GM12878 (cell line): Measurements from ENCODE around the gene PFKFB3. TPM values are rescaled to one million over a fixed set of nuclear protein-coding genes. Genes with fewer than 3 reads are reported as not detected.

Source experiments
- ATAC-seq: fragments of 200-7000 bp; cut with Tn5 transposase; 3 replicates; pipeline ENCODE4 v1.9.1; 2020; ENCODE audit warnings: mild to moderate bottlenecking, moderate library complexity
- BruUV-seq: library from RNA; stranded (reverse); fragments of 400-500 nt; replicated peaks from 2 replicates; lab custom pipeline; 2021; lab: Mats Ljungman, UMichigan
- CTCF ChIA-PET: fragments of 300-600 bp; sonication (Branson Sonifier 250); formaldehyde crosslinking; extraction: SDS; loops from one replicate; lab custom pipeline; 2021; ENCODE audit warnings: inconsistent platforms; lab: Yijun Ruan, JAX
- POLR2A ChIA-PET: fragments of 350-600 bp; formaldehyde crosslinking; extraction: SDS; loops from one replicate; lab custom pipeline; 2021; ENCODE audit warnings: inconsistent platforms; lab: Charles Lee
- RAD21 ChIA-PET: fragments of 300-600 bp; sonication (Branson Sonifier 250); formaldehyde crosslinking; loops from one replicate; lab custom pipeline; 2023; ENCODE audit warnings: antibody characterized with exemption; ENCODE audit not compliant: unreplicated experiment; lab: Charles Lee
- SMC1A ChIA-PET: fragments of 300-600 bp; sonication (Branson Sonifier 250); formaldehyde crosslinking; loops from one replicate; lab custom pipeline; 2023; ENCODE audit not compliant: unreplicated experiment, uncharacterized antibody; lab: Charles Lee
- DNase-seq: peaks from one replicate; pipeline ENCODE4 v3.0.0-alpha.2; 2011; ENCODE audit warnings: low read depth, low spot score
- FAIRE-seq: peaks from 3 replicates; lab custom pipeline; 2011; peaks lifted over from hg19 to GRCh38; lab: Jason Lieb, UNC
- H2AFZ ChIP-seq: 2 replicates; pipeline ENCODE4 v1.6.0; 2011; ENCODE audit warnings: low read depth, low read length, control low read depth; ENCODE audit not compliant: control insufficient read depth
- H3K27ac ChIP-seq: 2 replicates; pipeline ENCODE4 v1.5.1; 2011; ENCODE audit warnings: control low read depth; ENCODE audit not compliant: control insufficient read depth, insufficient read depth
- H3K27me3 ChIP-seq, 2 experiments: replicated peaks in 1 of 2; 2 replicates each; pipeline versions ENCODE4 v1.6.0 to v1.6.1; 2011; ENCODE audit warnings: low read length in 1 of 2; ENCODE audit not compliant: control insufficient read depth in 2 of 2, insufficient read depth in 2 of 2
- H3K36me3 ChIP-seq, 2 experiments: 2 replicates each; pipeline ENCODE4 v1.5.1; 2011; ENCODE audit warnings: low read length in 1 of 2; ENCODE audit not compliant: control insufficient read depth in 2 of 2, insufficient read depth in 2 of 2
- H3K4me1 ChIP-seq: 2 replicates; pipeline ENCODE4 v1.6.1; 2011; ENCODE audit warnings: mild to moderate bottlenecking, low read length, moderate library complexity, mixed read lengths; ENCODE audit not compliant: control insufficient read depth, insufficient read depth
- H3K4me2 ChIP-seq: 2 replicates; pipeline ENCODE4 v1.6.0; 2011; ENCODE audit warnings: control low read depth; ENCODE audit not compliant: control insufficient read depth, insufficient read depth
- H3K4me3 ChIP-seq: fragments of 200-600 bp; sonication (generic); 2 replicates; pipeline ENCODE4 v1.5.1; 2016
- H3K79me2 ChIP-seq: 2 replicates; pipeline ENCODE4 v1.6.0; 2011; ENCODE audit warnings: low read length; ENCODE audit not compliant: control insufficient read depth, insufficient read depth
- H3K9ac ChIP-seq: 2 replicates; pipeline ENCODE4 v1.8.0; 2011; ENCODE audit warnings: low read length, control low read depth, mixed read lengths; ENCODE audit not compliant: control insufficient read depth, insufficient read depth
- H3K9me3 ChIP-seq: replicated peaks from 3 replicates; pipeline ENCODE4 v1.5.1; 2011; ENCODE audit warnings: mild to moderate bottlenecking, low read length; ENCODE audit not compliant: control insufficient read depth, insufficient read depth
- H4K20me1 ChIP-seq: 2 replicates; pipeline ENCODE4 v1.6.0; 2011; ENCODE audit not compliant: control insufficient read depth, insufficient read depth
- CHD2 ChIP-seq: IDR thresholded peaks from 2 replicates; pipeline ENCODE4 v1.6.1; 2011; ENCODE audit warnings: low read depth, low read length, improper control_type of control experiment, borderline replicate concordance
- CHD4 ChIP-seq: fragments of 200-600 bp; sonication (generic); IDR thresholded peaks from 2 replicates; pipeline ENCODE4 v1.6.1; 2016; ENCODE audit warnings: mild to moderate bottlenecking
- EP300 ChIP-seq, 2 experiments: fragments of 150-350 bp in 1 of 2; IDR thresholded peaks; 2 replicates each; pipeline ENCODE4 v1.6.1; 2011 to 2012; ENCODE audit warnings: low read depth in 2 of 2, low read length in 2 of 2, borderline replicate concordance in 1 of 2, improper control_type of control experiment in 1 of 2, inconsistent platforms in 1 of 2; ENCODE audit not compliant: control insufficient read depth in 1 of 2
- GABPA ChIP-seq: IDR thresholded peaks from 2 replicates; pipeline ENCODE4 v1.6.1; 2014; ENCODE audit warnings: antibody characterized with exemption, low read depth, mild to moderate bottlenecking, inconsistent platforms
- IKZF1 ChIP-seq: fragments of 450-650 bp; conservative IDR thresholded peaks from 2 replicates; pipeline ENCODE4 v1.6.1; 2017; ENCODE audit warnings: antibody characterized with exemption, mild to moderate bottlenecking
- MTA2 ChIP-seq: fragments of 450-650 bp; IDR thresholded peaks from 2 replicates; pipeline ENCODE4 v1.6.1; 2016; ENCODE audit warnings: low read depth, mild to moderate bottlenecking, moderate library complexity
- NFYB ChIP-seq: IDR thresholded peaks from 2 replicates; pipeline ENCODE4 v1.6.1; 2011; ENCODE audit warnings: low read depth, mild to moderate bottlenecking, low read length, improper control_type of control experiment, moderate library complexity; ENCODE audit not compliant: insufficient read depth
- NR2C2 ChIP-seq: IDR thresholded peaks from 2 replicates; pipeline ENCODE4 v1.6.1; 2011; ENCODE audit warnings: borderline replicate concordance, low read depth; ENCODE audit not compliant: control insufficient read depth, insufficient read length
- RAD51 ChIP-seq: fragments of 450-650 bp; IDR thresholded peaks from 2 replicates; pipeline ENCODE4 v1.6.1; 2016; ENCODE audit warnings: moderate library complexity, mild to moderate bottlenecking, inconsistent platforms
- STAT1 ChIP-seq: fragments of 450-650 bp; conservative IDR thresholded peaks from 2 replicates; pipeline ENCODE4 v1.6.1; 2014; ENCODE audit warnings: antibody characterized with exemption, mild to moderate bottlenecking
- SUZ12 ChIP-seq: fragments of 200-600 bp; sonication (generic); IDR thresholded peaks from one replicate; pipeline ENCODE4 v1.6.1; 2018; ENCODE audit warnings: antibody characterized with exemption, mild to moderate bottlenecking; ENCODE audit not compliant: unreplicated experiment
- YBX1 ChIP-seq: fragments of 450-650 bp; IDR thresholded peaks from 2 replicates; pipeline ENCODE4 v1.6.1; 2016; ENCODE audit warnings: antibody characterized with exemption
- ZBED1 ChIP-seq: IDR thresholded peaks from 2 replicates; pipeline ENCODE4 v1.6.1; 2016; ENCODE audit warnings: borderline replicate concordance
- ZNF217 ChIP-seq: fragments of 450-650 bp; IDR thresholded peaks from 2 replicates; pipeline ENCODE4 v1.6.1; 2017; ENCODE audit warnings: antibody characterized with exemption, mild to moderate bottlenecking
- WGBS: methylation state at CpG from one replicate; pipeline ENCODE4 v1.1.6; 2016; ENCODE audit warnings: low lambda C conversion rate; ENCODE audit not compliant: insufficient replicate concordance, insufficient coverage; ENCODE audit errors: missing lambda C conversion rate; 5-methylcytosine and 5-hydroxymethylcytosine counted together
- in situ Hi-C: fragments of 300-500 bp; cut with MboI; formaldehyde crosslinking; loops from 9 replicates; pipeline ENCODE4 v1.14.3; 2018; ENCODE audit warnings: mixed read lengths
- intact Hi-C: fragments of 100-400 bp; cut with micrococcal nuclease; formaldehyde crosslinking; loops from one replicate; pipeline ENCODE4 v1.14.2; 2022; ENCODE audit not compliant: unreplicated experiment
- polyA plus RNA-seq, 11 experiments: library from polyadenylated mRNA; depleted of rRNA in 4 of 11; unstranded in 6 of 11; stranded (reverse) in 5 of 11; fragments of >200 nt; fragmentation: Nextera tagmentation in 4 of 11; fragmentation: Illumina TruSeq in 1 of 11; extraction: Ambion mirVana in 4 of 11; extraction: Trizol in 1 of 11; gene quantifications; 1 replicate in 1 of 11; 2 replicates in 10 of 11; pipeline versions ENCODE4 v1.2.1 to v1.2.3, GENCODE V29; 2011 to 2016; ENCODE audit warnings: inconsistent platforms in 2 of 11, missing spikeins in 2 of 11, low read depth in 1 of 11
- total RNA-seq, 4 experiments: library from RNA; depleted of rRNA in 3 of 4; stranded (reverse); fragments of >200 nt in 3 of 4; fragmentation: Illumina TruSeq in 1 of 4; extraction: Trizol in 1 of 4; gene quantifications; 2 replicates each; pipeline versions ENCODE4 v1.2.1 to v1.2.3, GENCODE V29; 2013 to 2021
- TF ChIP-seq, protein P1 (sequence below): fragments of 450-650 bp; IDR thresholded peaks from 2 replicates; pipeline ENCODE4 v1.6.1; 2017; ENCODE audit warnings: borderline replicate concordance
- TF ChIP-seq, protein P2 (sequence below): fragments of 450-650 bp; IDR thresholded peaks from 2 replicates; pipeline ENCODE4 v1.6.1; 2017; ENCODE audit warnings: mild to moderate bottlenecking, moderate library complexity
- TF ChIP-seq, protein P3 (sequence below): IDR thresholded peaks from 2 replicates; pipeline ENCODE4 v1.6.1; 2012; ENCODE audit warnings: low read length, inconsistent platforms
- TF ChIP-seq, protein P4 (sequence below): IDR thresholded peaks from 2 replicates; pipeline ENCODE4 v1.6.1; 2011; ENCODE audit warnings: low read depth, low read length, improper control_type of control experiment, borderline replicate concordance

PFKFB3 gene
- total and polyA plus RNA-seq, 10 of the 15 experiments (the other 5 are each of a cell fraction or from before 2014, with no cell fraction given), result 1.6 to 46.7 (median 13.7) TPM

DNA sequence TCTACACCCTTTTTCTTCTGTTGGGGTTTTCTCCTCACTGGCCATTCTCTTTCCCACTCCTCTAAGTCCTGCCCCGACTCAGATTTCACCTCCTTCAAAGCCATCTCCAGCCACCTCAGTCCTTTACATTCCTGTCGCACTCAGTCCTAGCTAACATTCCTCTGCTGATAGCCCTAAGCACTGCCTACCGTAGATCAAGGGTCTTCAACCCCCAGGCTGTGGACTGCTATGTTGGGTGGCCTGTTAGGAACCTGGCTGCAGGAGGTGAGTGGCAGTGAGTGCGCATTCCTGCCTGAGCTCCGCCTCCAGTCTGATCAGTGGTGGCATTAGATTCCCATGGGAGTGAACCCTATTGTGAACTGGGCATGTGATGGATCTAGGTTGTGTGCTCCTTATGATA, 11.2 kb downstream of the PFKFB3 start:
- no peaks in the 10 kb centered on the region for H3K27me3 ChIP-seq
- TF ChIP-seq GABPA (no peak), YBX1 (no peak), MTA2 (no peak), RAD51 (no peak), NR2C2 (no peak), ZBED1 (no peak), STAT1 (no peak), EP300 (IDR thresholded peaks at IDR 0.05; ENCODE audit: borderline replicate concordance in 1 of 2, control insufficient read depth in 1 of 2, low read depth in 2 of 2, low read length in 2 of 2) (no peak), SUZ12 (no peak), CHD4 (no peak), ZNF217 (no peak), CHD2 (no peak), NFYB (no peak), IKZF1 (no peak)
- TF ChIP-seq, protein P1, sequence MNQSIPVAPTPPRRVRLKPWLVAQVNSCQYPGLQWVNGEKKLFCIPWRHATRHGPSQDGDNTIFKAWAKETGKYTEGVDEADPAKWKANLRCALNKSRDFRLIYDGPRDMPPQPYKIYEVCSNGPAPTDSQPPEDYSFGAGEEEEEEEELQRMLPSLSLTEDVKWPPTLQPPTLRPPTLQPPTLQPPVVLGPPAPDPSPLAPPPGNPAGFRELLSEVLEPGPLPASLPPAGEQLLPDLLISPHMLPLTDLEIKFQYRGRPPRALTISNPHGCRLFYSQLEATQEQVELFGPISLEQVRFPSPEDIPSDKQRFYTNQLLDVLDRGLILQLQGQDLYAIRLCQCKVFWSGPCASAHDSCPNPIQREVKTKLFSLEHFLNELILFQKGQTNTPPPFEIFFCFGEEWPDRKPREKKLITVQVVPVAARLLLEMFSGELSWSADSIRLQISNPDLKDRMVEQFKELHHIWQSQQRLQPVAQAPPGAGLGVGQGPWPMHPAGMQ, result no peak
- TF ChIP-seq, protein P2, sequence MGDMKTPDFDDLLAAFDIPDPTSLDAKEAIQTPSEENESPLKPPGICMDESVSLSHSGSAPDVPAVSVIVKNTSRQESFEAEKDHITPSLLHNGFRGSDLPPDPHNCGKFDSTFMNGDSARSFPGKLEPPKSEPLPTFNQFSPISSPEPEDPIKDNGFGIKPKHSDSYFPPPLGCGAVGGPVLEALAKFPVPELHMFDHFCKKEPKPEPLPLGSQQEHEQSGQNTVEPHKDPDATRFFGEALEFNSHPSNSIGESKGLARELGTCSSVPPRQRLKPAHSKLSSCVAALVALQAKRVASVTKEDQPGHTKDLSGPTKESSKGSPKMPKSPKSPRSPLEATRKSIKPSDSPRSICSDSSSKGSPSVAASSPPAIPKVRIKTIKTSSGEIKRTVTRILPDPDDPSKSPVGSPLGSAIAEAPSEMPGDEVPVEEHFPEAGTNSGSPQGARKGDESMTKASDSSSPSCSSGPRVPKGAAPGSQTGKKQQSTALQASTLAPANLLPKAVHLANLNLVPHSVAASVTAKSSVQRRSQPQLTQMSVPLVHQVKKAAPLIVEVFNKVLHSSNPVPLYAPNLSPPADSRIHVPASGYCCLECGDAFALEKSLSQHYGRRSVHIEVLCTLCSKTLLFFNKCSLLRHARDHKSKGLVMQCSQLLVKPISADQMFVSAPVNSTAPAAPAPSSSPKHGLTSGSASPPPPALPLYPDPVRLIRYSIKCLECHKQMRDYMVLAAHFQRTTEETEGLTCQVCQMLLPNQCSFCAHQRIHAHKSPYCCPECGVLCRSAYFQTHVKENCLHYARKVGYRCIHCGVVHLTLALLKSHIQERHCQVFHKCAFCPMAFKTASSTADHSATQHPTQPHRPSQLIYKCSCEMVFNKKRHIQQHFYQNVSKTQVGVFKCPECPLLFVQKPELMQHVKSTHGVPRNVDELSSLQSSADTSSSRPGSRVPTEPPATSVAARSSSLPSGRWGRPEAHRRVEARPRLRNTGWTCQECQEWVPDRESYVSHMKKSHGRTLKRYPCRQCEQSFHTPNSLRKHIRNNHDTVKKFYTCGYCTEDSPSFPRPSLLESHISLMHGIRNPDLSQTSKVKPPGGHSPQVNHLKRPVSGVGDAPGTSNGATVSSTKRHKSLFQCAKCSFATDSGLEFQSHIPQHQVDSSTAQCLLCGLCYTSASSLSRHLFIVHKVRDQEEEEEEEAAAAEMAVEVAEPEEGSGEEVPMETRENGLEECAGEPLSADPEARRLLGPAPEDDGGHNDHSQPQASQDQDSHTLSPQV, result no peak
- TF ChIP-seq, protein P3, sequence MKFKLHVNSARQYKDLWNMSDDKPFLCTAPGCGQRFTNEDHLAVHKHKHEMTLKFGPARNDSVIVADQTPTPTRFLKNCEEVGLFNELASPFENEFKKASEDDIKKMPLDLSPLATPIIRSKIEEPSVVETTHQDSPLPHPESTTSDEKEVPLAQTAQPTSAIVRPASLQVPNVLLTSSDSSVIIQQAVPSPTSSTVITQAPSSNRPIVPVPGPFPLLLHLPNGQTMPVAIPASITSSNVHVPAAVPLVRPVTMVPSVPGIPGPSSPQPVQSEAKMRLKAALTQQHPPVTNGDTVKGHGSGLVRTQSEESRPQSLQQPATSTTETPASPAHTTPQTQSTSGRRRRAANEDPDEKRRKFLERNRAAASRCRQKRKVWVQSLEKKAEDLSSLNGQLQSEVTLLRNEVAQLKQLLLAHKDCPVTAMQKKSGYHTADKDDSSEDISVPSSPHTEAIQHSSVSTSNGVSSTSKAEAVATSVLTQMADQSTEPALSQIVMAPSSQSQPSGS, result no peak
- TF ChIP-seq, protein P4, sequence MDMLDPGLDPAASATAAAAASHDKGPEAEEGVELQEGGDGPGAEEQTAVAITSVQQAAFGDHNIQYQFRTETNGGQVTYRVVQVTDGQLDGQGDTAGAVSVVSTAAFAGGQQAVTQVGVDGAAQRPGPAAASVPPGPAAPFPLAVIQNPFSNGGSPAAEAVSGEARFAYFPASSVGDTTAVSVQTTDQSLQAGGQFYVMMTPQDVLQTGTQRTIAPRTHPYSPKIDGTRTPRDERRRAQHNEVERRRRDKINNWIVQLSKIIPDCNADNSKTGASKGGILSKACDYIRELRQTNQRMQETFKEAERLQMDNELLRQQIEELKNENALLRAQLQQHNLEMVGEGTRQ, result no peak
- peaks cover 17 to 29% of the 10 kb centered on the region in 2 experiments; a peak in 3 of 4 replicates for H3K36me3 ChIP-seq
- in situ Hi-C loops, result no loop called here
- H3K4me1 ChIP-seq, result no peaks in the 10 kb centered on the region
- ChIA-PET CTCF (interaction anchor here (1.8 to 3.0 kb wide), 2 partner anchors 12 to 188 kb away, joined by 4 to 10 read pairs; partner anchors contain the start of gene PFKFB3), POLR2A (no interaction called here), SMC1A (no interaction called here), RAD21 (no interaction called here)
- FAIRE-seq, result no peak
- peaks cover 2% of the 10 kb centered on the region; the same call in 1 of the 2 replicates for H4K20me1 ChIP-seq
- no peak overlapping the region for H3K9ac ChIP-seq
- no peak overlapping the region for H3K27ac ChIP-seq
- H3K9me3 ChIP-seq, result no peaks in the 10 kb centered on the region
- intact Hi-C loops, result no loop called here
- no peak for ATAC-seq
- WGBS, result 81% methylated on average over 5 of the region's 5 CpGs
- no peak overlapping the region for H2AFZ ChIP-seq
- no TSS peak for BruUV-seq
- DNase-seq, result no peak
- H3K4me3 ChIP-seq, result no peak overlapping the region
- H3K4me2 ChIP-seq, result no peak overlapping the region
- peaks cover 4% of the 10 kb centered on the region; the same call in 1 of the 2 replicates for H3K79me2 ChIP-seq
